ENCODE results near the gene CDH16.
"Not testable (repeated sequence)": the region's sequence is repeated elsewhere in the genome, so short reads cannot be mapped to it uniquely, and the experiment has no call there.

Gene CDH16

GRCh38 chr16:66918803-66919568 lies at the start of gene CDH16:
Gene CDH16 (minus strand): TSS chr16:66918885. CDS start chr16:66918065, 820 bp downstream.
- no peak for DNase-seq (ENCODE audit: low read depth in 2 of 2)

GRCh38 chr16:66964049-66964448 lies 45.4 kb upstream of the CDH16 start:
- DNase-seq (ENCODE audit: low read depth in 2 of 2): no peak

- no peak for DNase-seq (ENCODE audit: low read depth in 2 of 2)
Observed at GRCh38 chr16:66961914-66962313, 43.2 kb upstream of the CDH16 start.

- DNase-seq (ENCODE audit: low read depth in 2 of 2): peak in 1 of 2 donors; percentile 64
Observed at GRCh38 chr16:66961065-66961744, 42.5 kb upstream of the CDH16 start, which contains the start of gene CES3. Gene CES3 (plus strand): TSS chr16:66961266. CDS start chr16:66961308, 42 bp downstream.

- no peak for DNase-seq (ENCODE audit: low read depth in 2 of 2)
Observed at GRCh38 chr16:66960270-66960669, 41.6 kb upstream of the CDH16 start.

GRCh38 chr16:66959704-66960161 lies 41.0 kb upstream of the CDH16 start:
- no peak for DNase-seq (ENCODE audit: low read depth in 2 of 2)

GRCh38 chr16:66958857-66959703 lies 40.4 kb upstream of the CDH16 start:
- no peak for DNase-seq (ENCODE audit: low read depth in 2 of 2)

GRCh38 chr16:66956154-66956457 lies 37.4 kb upstream of the CDH16 start:
- DNase-seq (ENCODE audit: low read depth in 2 of 2): not testable (repeated sequence)

- DNase-seq (ENCODE audit: low read depth in 2 of 2): not testable (repeated sequence)
Observed at GRCh38 chr16:66955363-66956153, 36.9 kb upstream of the CDH16 start.

GRCh38 chr16:66954097-66954659 lies 35.5 kb upstream of the CDH16 start:
- peak; percentile 70 to 77 for DNase-seq (ENCODE audit: low read depth in 2 of 2)

GRCh38 chr16:66953462-66954096 lies 34.9 kb upstream of the CDH16 start:
- no peak for DNase-seq (ENCODE audit: low read depth in 2 of 2)

GRCh38 chr16:66952430-66953110 lies 33.9 kb upstream of the CDH16 start:
- no peak for DNase-seq (ENCODE audit: low read depth in 2 of 2)

GRCh38 chr16:66950971-66951790 lies 32.5 kb upstream of the CDH16 start:
- no peak for DNase-seq (ENCODE audit: low read depth in 2 of 2)

- DNase-seq (ENCODE audit: low read depth in 2 of 2): no peak
Observed at GRCh38 chr16:66950437-66950836, 31.8 kb upstream of the CDH16 start.

- no peak for DNase-seq (ENCODE audit: low read depth in 2 of 2)
Observed at GRCh38 chr16:66949472-66949871, 30.8 kb upstream of the CDH16 start.

- no peak for DNase-seq (ENCODE audit: low read depth in 2 of 2)
Observed at GRCh38 chr16:66948837-66949225, 30.1 kb upstream of the CDH16 start.

- no peak for DNase-seq (ENCODE audit: low read depth in 2 of 2)
Observed at GRCh38 chr16:66948134-66948836, 29.6 kb upstream of the CDH16 start.

- peak; percentile 75 to 84 for DNase-seq (ENCODE audit: low read depth in 2 of 2)
Observed at GRCh38 chr16:66947302-66948065, 28.8 kb upstream of the CDH16 start.
